NCI-H1105 treated with DMSO at 0.1 percent for 48 hours (cell line): ENCODE results near the gene MTIF2.
"Not testable (repeated sequence)": the region's sequence is repeated elsewhere in the genome, so short reads cannot be mapped to it uniquely, and the experiment has no call there.

ENCODE experiments used
- DNase-seq: peaks from one replicate; lab custom pipeline; 2025; lab: John Stamatoyannopoulos, UW

Gene MTIF2

DNA sequence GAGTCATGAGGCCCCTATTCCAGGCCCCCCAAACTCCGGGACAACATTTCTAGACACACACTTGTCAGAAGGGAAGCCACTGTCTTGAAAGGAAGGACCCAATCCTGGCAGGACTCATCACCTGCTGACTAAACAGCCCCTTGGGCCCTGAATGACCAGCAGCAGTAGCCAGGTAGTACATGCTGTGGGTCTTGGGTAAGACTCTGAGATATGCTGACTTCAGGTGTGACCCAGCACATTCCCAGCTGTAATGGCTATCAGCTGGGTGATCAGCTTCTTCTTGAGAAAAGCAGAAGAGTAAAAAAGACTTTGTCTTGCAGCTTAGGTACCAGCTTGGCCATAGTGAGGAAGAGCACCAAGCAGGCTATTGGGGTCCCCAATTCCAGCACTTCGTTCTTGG lies 72.5 kb downstream of the MTIF2 start:
- DNase-seq, result no peak

GRCh38 chr2:55191888-55192287 lies 77.1 kb downstream of the MTIF2 start:
- DNase-seq, result not testable (repeated sequence)

GRCh38 chr2:55186837-55187236 lies 82.2 kb downstream of the MTIF2 start:
- not testable (repeated sequence) for DNase-seq
